Breast epithelium (tissue), 4 donors: ENCODE data around the gene MCL1. TPM values are rescaled to one million over a fixed set of nuclear protein-coding genes. Genes with fewer than 3 reads are reported as not detected.
"Not testable (repeated sequence)": the region's sequence is repeated elsewhere in the genome, so short reads cannot be mapped to it uniquely, and the experiment has no call there.

ENCODE experiments used
- DNase-seq, 2 donors: peaks; one replicate each; pipeline ENCODE4 v3.0.0-alpha.2; 2019; ENCODE audit warnings: low spot score in 2 of 2
- H3K27ac ChIP-seq, 2 donors: fragments of 200-600 bp; sonication (generic) in 1 of 2; one replicate each; pipeline ENCODE4 v1.5.1; 2016 to 2019; ENCODE audit warnings: mild to moderate bottlenecking in 1 of 2
- H3K27me3 ChIP-seq, 2 donors: fragments of 200-600 bp; sonication (generic) in 1 of 2; one replicate each; pipeline versions ENCODE4 v1.5.1 to v1.6.0; 2017 to 2019; ENCODE audit warnings: control low read depth in 1 of 2, mild to moderate bottlenecking in 1 of 2
- H3K36me3 ChIP-seq: fragments of 200-600 bp; one replicate; pipeline ENCODE4 v1.5.1; 2019
- H3K4me1 ChIP-seq, 2 donors: fragments of 200-600 bp; sonication (generic); one replicate each; pipeline ENCODE4 v1.5.1; 2016 to 2019; ENCODE audit warnings: control low read depth in 1 of 2
- H3K4me3 ChIP-seq, 3 donors: fragments of 200-600 bp; sonication (generic); 1 replicate in 2 of 3; 2 replicates in 1 of 3; pipeline ENCODE4 v1.5.1; 2016 to 2019; ENCODE audit warnings: mild to moderate bottlenecking in 3 of 3, moderate library complexity in 2 of 3
- H3K9me3 ChIP-seq, 2 donors: fragments of 200-600 bp; sonication (generic) in 1 of 2; one replicate each; pipeline ENCODE4 v1.5.1; 2016 to 2019; ENCODE audit warnings: control low read depth in 1 of 2
- POLR2A ChIP-seq: fragments of 450-650 bp; IDR thresholded peaks from one replicate; pipeline ENCODE4 v1.6.1; 2016; ENCODE audit warnings: antibody characterized with exemption, mild to moderate bottlenecking, moderate library complexity
- POLR2AphosphoS5 ChIP-seq, 3 donors: sonication (generic); formaldehyde crosslinking; IDR thresholded peaks; one replicate each; pipeline ENCODE4 v1.6.1; 2017; ENCODE audit warnings: antibody characterized with exemption in 3 of 3
- intact Hi-C: fragments of 100-400 bp; cut with DNase I; formaldehyde crosslinking; loops from one replicate; pipeline ENCODE4 v1.15.1; 2023; ENCODE audit warnings: low total_unique reads
- total RNA-seq, 3 donors: library from RNA; depleted of rRNA; stranded (reverse); fragments of >200 nt; gene quantifications; one replicate each; pipeline ENCODE4 v1.1.0, GENCODE V29; 2016
- TF ChIP-seq, protein P1 (sequence below), 3 donors: fragments of 450-650 bp; IDR thresholded peaks; one replicate each; pipeline ENCODE4 v1.5.1; 2016 to 2017; ENCODE audit warnings: antibody characterized with exemption in 3 of 3, mild to moderate bottlenecking in 3 of 3, moderate library complexity in 3 of 3

MCL1 gene
- total RNA-seq, 3 donors from 2014 or later, result 257 to 535 (median 333) TPM

DNA sequence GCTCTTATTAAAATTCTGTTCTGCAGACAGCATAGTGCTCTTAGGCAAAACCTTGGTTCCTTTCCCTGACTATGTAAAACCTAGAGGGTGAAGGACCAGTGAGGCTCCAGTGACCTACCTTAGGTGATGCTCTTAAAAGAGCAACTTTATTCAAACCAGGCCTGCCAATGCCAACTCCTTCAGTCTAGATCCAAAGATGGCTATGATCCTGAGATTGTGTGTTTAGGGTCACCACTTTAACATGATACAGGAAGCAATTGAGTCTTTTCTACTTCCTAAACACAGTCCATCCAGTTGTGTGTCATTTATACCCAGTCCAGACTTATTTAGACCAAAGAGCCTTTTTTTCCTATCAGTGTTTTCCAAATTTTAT, 10.8 kb downstream of the MCL1 start:
- Histone ChIP-seq H3K27ac (peak overlapping the region; percentile 97 to 100), H3K4me1 (peaks cover 30 to 67% of the 10 kb centered on the region in 2 donors), H3K9me3 (no peaks in the 10 kb centered on the region), H3K4me3 (peak overlapping the region in 2 of 3 donors; percentile 50 to 63), H3K27me3 (no peaks in the 10 kb centered on the region), H3K36me3 (no peaks in the 10 kb centered on the region)
- intact Hi-C loops, result no loop called here
- DNase-seq, result no peak
- no peak for TF ChIP-seq POLR2AphosphoS5 (IDR thresholded peaks at IDR 0.05)
- no peak for TF ChIP-seq POLR2A
- TF ChIP-seq, protein P1, sequence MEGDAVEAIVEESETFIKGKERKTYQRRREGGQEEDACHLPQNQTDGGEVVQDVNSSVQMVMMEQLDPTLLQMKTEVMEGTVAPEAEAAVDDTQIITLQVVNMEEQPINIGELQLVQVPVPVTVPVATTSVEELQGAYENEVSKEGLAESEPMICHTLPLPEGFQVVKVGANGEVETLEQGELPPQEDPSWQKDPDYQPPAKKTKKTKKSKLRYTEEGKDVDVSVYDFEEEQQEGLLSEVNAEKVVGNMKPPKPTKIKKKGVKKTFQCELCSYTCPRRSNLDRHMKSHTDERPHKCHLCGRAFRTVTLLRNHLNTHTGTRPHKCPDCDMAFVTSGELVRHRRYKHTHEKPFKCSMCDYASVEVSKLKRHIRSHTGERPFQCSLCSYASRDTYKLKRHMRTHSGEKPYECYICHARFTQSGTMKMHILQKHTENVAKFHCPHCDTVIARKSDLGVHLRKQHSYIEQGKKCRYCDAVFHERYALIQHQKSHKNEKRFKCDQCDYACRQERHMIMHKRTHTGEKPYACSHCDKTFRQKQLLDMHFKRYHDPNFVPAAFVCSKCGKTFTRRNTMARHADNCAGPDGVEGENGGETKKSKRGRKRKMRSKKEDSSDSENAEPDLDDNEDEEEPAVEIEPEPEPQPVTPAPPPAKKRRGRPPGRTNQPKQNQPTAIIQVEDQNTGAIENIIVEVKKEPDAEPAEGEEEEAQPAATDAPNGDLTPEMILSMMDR (IDR thresholded peaks at IDR 0.05), result no peak

DNA sequence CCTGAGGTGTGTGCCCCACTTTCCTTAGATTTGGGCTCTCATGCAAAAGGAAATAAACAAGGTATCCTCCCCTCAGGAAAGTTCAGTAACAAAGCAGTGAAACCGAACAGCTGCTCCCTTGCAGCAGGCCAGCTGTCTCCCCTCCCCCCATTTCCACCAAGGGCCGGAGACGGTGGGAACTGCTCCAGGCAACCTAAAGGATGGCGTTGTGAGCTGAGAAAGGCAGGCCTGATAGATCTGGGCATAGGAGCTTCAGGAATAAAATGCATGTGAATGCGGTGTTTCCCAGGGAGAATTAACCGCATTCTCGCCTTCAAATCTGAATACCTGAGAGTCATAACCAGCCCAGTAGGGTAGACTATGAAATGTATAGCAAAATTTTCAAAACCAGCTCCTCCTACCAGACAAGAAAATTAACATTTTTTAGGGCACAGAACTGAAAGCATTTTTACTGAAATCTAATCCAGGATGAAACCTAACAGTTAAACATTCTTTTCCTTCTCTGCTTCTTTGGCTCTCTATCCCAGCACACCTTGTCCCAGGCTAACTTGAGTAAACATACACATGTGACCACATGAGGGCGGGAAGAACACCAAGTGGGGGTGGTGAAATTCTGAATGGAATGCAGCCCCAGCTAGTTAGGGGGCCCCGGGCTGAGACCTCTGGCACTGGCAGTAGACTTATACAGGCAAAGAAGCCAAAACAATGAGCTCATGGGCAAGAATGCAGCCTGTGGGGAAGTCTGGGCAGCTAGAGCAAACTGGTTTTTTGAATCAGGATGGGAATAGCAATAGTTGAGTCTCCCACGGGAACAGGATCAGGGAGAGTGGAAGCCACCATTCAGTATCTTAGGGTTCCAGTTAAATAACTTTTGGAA, 11.5 kb downstream of the MCL1 start:
- Histone ChIP-seq H3K4me1 (peaks cover 31 to 67% of the 10 kb centered on the region in 2 donors), H3K4me3 (peak overlapping the region; percentile 31 to 63 (median 50)), H3K9me3 (no peaks in the 10 kb centered on the region), H3K36me3 (no peaks in the 10 kb centered on the region), H3K27me3 (no peaks in the 10 kb centered on the region), H3K27ac (peak overlapping the region; percentile 97 to 100)
- TF ChIP-seq POLR2A (no peak), POLR2AphosphoS5 (IDR thresholded peaks at IDR 0.05) (peak; percentile 93 to 98 (median 96))
- peak; percentile 93 to 99 for DNase-seq
- intact Hi-C loops, result no loop called here

DNA sequence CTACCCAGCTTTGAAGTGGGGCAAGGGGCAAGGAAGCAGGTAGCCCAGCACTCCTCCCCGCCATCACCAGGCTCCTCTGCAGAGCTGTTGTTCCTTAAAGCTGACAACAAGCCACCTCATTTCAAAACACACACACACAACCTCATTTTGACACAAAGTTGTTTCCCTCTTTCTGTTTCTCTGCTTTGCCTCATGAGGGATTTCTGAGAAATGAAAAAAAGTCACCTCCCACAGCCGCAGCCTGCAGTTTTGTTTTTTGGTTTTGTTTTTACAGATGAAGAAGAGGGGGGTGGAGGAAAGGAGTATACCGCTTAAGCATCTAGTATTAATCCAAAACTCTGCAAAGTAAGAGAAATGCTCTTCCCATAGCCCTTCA, 12.1 kb downstream of the MCL1 start:
- intact Hi-C loops, result no loop called here
- H3K36me3 ChIP-seq, result no peaks in the 10 kb centered on the region
- peak overlapping the region; percentile 31 to 63 (median 50) for H3K4me3 ChIP-seq
- DNase-seq, result peak in 1 of 2 donors; percentile 25
- H3K4me1 ChIP-seq, result peaks cover 37 to 73% of the 10 kb centered on the region in 2 donors
- no peaks in the 10 kb centered on the region for H3K27me3 ChIP-seq
- no peaks in the 10 kb centered on the region for H3K9me3 ChIP-seq
- TF ChIP-seq POLR2AphosphoS5 (IDR thresholded peaks at IDR 0.05) (no peak), POLR2A (no peak)
- TF ChIP-seq, protein P1 (IDR thresholded peaks at IDR 0.05), result no peak
- H3K27ac ChIP-seq, result peak overlapping the region; percentile 97 to 100

DNA sequence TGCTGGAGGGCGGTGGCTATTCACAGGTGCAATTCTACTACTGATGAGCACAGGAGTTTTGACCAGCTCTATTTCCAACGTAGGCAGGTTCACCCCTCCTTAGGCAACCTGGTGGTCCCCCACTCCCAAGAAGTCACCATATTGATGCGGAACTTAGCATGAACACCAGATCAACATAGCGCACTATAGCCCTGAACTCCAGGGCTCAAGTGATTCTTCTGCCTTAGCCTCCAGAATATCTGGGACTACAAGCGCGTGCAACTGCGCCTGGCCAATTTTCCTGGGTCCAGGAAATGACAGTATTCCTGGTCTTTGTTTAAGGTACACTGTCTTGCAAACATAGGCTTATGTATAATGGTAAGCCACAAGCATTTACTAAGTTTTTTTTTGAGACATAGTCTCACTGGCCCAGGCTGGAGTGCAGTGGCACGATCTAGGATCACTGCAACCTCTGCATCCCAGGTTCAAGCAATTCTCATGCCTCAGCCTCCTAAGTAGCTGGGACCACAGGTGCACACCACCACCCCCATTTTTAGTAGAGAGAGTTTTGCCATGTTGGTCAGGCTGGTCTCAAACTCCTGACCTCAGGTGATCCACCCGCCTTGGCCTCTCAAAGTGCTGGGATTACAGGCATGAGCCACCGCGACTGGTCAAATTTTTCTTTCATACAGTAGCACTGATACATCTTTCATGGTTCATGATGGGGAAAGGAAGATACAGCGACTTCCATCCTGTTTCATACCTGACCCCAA, 12.6 kb downstream of the MCL1 start:
- H3K27me3 ChIP-seq, result no peaks in the 10 kb centered on the region
- peak overlapping the region in 2 of 3 donors; percentile 50 to 63 for H3K4me3 ChIP-seq
- intact Hi-C loops, result no loop called here
- H3K27ac ChIP-seq, result peak overlapping the region; percentile 97 to 100
- no peak for DNase-seq
- H3K9me3 ChIP-seq, result no peaks in the 10 kb centered on the region
- peaks cover 40 to 75% of the 10 kb centered on the region in 2 donors for H3K4me1 ChIP-seq
- TF ChIP-seq, protein P1 (IDR thresholded peaks at IDR 0.05), result no peak
- TF ChIP-seq POLR2A, result no peak
- no peak for TF ChIP-seq POLR2AphosphoS5 (IDR thresholded peaks at IDR 0.05)
- no peaks in the 10 kb centered on the region for H3K36me3 ChIP-seq

DNA sequence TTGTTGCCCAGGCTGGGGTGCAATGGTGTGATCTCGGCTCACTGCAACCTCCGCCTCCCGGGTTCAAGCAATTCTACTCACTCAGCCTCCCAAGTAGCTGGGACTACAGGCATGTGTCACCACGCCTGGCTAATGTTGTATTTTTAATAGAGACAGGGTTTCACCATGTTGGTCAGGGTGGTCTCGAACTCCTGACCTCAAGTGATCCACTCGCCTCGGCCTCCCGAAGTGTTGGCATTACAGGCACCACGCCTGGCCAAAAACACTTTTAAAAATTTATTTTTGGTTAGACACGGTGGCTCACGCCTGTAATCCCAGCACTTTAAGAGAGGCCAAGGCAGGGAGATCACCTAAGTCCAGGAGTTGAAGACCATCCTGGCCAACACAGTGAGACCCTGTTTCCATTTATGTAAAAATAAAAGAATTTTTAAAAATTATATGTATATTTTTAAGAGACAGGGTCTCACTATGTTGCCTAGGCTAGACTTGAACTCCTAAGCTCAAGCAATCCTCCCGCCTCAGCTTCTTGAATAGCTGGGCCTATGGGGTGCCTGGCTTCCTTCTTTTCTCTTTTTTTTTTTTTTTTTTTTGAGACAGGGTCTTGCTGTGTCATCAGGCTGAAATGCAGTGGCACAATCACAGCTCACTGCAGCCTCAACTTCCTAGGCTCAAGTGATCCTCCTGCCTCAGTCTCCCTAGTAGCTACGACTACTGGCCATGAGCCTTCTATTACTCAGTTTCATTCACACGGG, 14.0 kb downstream of the MCL1 start:
- intact Hi-C loops, H3K9me3 ChIP-seq, H3K36me3 ChIP-seq, H3K4me3 ChIP-seq, DNase-seq, H3K27me3 ChIP-seq: not testable (repeated sequence)
- Histone ChIP-seq H3K27ac (peak overlapping the region; percentile 100), H3K4me1 (peaks cover 42 to 70% of the 10 kb centered on the region in 2 donors)
